C4-2B (cell line): ENCODE measurements around the gene RAB7B.

Source experiments
- ZFX ChIP-seq: fragments of 450-650 bp; IDR thresholded peaks from 2 replicates; pipeline ENCODE4 v1.6.1; 2017
- TF ChIP-seq, protein P1 (sequence below): fragments of 450-650 bp; conservative IDR thresholded peaks from 2 replicates; pipeline ENCODE4 v1.5.1; 2017; ENCODE audit warnings: mild to moderate bottlenecking

DNA sequence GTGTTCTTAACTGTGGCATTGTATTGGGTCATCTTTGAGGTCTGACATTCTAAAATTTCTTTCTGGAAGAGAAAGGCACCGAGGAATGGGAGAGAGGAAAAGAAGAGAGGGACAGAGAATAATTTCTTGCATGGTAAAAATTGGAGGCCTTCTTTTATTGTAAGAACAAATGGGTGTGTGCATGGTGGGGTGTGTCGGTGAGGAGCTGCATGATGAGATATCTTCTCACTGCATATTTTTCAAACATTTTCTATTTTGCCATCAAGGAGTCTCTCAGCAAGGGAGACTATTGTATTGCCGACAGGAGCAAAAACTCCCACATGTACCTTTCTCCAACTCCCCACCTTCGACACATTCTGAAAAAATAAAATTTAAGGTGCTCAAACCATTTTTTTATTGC, 27.0 kb upstream of the RAB7B start:
- TF ChIP-seq, protein P1, sequence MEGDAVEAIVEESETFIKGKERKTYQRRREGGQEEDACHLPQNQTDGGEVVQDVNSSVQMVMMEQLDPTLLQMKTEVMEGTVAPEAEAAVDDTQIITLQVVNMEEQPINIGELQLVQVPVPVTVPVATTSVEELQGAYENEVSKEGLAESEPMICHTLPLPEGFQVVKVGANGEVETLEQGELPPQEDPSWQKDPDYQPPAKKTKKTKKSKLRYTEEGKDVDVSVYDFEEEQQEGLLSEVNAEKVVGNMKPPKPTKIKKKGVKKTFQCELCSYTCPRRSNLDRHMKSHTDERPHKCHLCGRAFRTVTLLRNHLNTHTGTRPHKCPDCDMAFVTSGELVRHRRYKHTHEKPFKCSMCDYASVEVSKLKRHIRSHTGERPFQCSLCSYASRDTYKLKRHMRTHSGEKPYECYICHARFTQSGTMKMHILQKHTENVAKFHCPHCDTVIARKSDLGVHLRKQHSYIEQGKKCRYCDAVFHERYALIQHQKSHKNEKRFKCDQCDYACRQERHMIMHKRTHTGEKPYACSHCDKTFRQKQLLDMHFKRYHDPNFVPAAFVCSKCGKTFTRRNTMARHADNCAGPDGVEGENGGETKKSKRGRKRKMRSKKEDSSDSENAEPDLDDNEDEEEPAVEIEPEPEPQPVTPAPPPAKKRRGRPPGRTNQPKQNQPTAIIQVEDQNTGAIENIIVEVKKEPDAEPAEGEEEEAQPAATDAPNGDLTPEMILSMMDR: no peak
- no peak for TF ChIP-seq ZFX
